NCI-H2171 treated with DMSO at 0.1 percent for 48 hours (cell line): Measurements from ENCODE around the gene SMAD3.

Experiments
- DNase-seq: peaks from one replicate; lab custom pipeline; 2025; lab: John Stamatoyannopoulos, UW

SMAD3 gene

DNA sequence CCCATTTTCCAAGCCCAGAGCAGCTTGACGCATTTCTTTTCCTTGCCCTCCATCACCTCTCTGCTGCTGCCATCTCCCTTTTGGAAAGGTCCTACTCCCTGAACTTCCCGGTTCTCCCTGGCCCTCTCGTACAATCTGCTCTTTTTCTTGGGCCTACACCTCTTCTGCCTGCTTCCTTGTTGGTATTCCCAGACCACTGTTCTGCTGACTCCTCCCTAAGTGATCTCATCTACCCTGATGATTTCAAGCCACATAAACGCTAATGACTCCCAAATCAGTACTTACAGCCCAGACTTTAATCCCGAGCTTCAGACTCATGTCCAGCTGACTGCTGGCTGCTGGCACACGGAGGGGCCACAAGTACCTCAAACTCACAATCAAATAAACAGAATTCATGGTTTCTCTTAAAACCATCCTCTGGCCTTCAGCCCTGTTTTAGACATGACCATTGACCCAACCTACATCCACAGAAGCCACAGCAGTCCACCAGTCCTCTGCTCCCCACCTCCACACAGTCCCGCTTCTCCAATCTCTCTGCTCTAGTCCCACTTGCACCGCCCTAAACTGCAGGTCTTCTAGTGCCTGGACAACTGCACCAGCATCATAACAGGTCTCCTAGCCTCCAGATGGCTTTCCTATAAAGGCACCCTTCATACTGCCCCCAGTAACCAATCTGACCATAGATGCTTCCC is 131.4 kb downstream of the SMAD3 start:
- DNase-seq = no peak

DNA sequence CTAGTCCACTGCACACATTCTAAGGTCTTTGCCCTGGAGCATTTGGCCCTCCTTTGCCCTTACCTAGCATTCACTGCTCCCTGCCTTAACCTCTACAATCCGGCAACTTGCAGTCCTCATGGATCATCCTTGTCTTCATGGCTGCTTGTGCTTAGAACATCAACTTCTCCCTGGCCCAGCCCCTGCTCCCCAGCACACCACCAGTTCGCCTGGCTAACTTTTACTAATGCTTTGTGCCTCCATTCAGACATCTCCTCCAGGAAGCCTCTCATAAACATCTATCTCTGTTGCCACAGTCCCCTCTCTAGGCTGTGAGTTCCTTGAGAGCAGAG is 131.9 kb downstream of the SMAD3 start:
- no peak for DNase-seq

DNA sequence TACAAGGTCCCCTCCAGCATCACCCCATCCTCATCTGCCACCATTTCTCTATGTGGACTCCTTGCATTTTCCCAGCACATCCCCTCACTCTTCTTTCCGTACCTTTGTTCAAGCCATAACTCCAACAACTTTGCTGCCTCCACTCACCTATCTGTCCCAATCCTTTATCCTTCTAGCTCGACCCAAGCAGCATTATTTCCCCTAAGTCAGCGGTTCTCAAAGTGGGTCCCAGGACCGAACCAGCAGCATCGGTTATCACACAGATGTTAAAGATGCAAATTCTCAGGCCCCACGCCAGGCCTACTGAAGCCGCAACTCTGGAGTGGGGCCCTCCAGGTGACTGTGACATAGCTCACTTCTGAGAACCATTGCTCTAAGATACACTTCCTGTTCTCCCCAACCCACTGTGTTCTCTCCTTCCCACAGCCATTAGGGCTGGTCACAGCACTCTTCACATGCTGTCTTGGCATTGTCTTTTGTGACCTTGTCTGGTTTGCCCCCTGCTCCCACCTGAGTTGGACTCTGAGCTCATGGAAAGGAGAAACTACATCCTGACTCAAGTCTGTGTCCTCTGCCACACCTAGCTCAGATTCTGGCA is 132.9 kb downstream of the SMAD3 start:
- DNase-seq = no peak

DNA sequence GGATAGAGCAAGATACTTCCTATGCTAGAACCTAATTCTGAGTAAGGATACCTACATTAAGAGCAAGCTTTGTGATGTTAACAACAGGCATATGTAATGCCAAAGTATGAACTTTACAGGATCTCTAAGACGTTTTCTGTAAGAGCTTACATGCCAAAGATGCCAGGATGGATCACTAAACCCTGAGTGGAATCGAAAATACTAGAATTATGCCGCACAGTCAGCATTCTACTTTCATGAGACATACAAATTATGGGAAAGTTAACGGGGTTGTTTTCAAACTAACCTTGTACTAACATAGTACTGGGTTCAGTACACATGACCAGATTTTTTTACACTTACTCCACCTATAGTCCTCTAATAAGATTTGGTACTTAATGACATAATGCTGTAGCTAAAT is 134.0 kb downstream of the SMAD3 start:
- DNase-seq = no peak

DNA sequence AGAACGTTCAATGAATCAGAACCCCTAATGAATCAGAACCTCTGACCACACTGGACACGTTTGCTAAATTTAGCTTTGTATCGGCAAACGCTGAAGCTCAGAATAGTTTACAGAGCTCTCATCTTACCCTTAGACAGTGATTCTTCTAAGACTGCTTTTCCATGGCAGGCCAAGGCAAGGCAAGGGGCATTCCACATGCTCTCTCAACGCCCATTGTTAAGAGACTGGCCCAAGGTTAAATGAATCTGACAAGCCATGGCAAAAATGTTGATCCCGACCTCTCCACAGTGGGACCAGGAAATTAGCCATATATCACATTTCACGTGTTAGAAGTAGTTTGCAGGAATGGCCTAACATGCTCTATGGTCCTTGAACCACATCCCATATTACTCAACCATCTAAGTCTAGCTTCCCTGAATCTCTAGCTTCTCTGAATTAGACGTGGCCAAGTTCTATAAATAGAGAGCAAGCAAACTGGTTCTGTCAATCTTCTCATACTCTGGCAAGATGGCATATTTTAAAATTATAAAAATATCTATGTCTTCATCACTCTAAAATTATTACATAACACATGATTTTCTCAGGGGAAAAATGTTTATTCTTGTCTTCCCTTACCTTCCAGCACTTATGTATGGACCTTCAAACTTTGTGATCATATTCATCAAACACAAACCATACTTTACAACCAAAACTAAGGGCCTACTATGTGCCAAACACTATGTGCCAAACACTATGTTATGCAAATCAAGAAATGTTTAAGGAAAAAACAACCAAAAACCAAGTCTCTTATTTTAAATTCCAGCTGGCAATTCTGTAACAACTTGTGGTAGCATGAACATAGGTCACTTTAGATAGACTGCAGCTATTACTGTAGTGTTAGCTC is 134.7 kb downstream of the SMAD3 start:
- no peak for DNase-seq

DNA sequence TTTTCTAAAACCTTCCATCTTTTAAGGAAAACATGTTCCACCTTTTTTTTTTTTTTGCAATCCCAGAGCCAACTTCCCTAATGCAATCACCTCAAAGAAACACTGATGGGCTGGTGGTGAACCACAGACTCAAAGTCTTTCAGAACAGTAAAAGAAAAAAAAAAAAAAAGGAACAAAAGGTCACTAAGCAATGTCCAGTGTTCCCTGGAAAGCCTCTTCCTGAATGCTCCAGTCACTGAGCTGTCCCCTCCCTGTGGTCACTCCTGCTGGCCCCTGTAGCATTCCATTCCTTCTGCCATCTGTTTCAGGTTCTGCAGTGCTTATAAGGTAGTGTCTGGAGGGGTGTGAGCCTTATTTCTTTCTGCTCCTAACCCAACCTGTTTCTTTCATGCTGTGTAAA is 135.7 kb downstream of the SMAD3 start:
- no peak for DNase-seq

DNA sequence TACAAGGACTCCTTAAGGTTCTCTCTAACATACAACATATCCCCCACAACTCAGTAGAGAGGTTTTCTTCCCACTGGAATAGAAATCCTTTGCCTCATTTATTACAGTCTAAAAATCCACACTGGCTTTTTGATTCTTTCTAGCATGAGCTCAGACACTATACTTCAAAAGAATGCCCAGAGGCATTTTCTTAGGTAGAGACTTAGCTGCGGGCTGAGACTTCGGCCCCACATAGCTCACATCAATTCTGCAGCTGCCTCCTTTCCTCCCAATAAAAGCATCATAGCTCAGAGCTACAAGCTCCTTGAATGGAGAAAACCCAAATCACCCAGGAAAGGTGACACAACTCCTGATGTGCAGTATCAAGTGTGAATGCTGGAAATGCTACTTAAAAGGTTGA is 136.7 kb downstream of the SMAD3 start:
- DNase-seq = no peak

DNA sequence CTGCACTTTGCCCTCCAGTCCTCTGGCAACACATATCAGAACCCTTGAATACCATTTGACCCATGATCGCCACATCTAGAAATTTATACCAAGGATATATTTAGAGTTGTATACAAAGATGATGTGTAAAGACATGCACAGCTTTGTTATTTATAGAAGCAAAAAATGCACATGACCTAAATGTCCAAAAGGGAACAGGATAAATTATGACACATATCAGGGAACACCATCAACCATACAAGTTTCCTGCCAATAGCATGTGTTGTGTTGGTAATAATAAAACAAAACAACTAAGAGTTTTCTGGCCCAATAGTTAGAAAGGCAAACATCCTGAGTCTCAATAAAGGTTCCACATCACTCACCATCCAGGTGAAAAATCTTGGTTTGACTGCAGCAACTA is 137.6 kb downstream of the SMAD3 start:
- DNase-seq = no peak

DNA sequence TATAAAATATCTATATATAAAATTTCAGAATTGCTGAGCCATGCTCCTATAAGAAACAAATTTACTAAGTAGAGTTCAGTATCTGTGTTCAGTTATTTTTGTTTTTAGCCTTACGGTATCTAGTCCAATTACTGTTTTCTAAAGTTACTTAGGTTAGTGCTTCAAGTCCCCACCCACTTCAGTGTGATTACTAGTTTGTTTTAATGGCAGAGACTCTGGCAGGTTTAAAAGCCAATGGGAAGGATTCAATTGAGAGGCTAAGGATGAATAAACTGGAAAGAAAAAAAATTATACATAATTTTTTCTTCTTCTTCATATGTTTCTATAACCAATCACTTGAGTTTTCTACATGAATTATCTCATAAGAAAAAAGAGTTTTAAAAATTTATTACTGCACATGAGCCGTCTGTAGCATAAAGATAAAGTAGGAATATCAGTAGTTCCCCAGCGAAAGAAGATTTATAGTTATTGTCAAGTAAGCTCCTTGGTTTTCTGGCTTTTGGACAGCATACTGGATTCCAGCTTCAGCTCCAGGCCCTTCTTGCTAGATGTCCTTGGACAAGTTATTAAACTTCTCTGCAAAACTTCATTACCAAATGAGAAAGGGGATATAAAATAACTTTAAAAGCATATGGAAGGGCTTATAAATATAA is 142.3 kb downstream of the SMAD3 start:
- no peak for DNase-seq

DNA sequence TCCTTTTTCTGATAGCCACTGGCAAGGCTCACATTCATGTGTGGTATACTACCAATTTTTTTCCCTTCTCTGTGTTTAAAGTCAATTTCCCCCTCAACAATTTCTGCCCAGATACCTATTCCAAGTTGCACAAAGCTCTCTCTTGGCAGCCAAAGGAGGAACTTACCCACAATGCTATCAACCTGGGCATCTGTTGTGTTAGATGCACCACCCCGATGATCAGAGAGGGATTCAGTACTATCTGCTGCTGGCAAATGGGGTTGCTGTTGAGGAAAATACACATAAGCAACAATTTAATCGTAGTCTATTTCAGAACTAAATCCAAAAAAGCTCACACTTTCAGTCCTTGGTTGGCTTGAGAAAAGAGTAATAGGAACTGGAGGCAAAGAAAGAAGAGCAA is 143.0 kb downstream of the SMAD3 start:
- no peak for DNase-seq

DNA sequence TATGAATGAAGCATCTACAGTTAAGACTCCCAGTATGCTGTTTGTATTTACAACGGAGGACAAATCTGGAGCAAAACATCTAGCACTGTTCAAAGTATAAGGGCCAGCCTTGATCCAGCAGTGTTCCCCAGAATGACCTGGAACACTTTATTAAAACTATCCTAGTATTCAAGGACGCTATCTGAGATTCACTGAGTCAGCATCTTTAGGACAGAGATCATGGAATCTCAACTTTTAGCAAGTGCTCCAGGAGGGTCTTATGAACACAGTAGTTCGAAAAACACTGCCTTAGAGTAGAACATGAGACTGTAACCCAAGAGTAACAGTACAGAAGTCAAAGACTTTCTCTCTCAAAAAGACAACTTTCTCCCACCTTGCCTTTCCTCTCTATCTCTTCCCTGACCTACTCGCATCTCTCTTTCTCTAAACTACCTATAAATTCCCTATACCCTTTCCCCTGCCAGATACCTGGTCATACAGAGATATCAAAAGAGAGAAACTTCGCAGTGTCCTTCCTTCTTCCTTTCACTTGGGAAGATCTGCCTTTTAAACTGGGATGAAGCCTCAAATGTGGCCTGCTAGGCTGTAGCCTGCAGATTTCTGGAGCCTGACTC is 145.3 kb downstream of the SMAD3 start:
- no peak for DNase-seq

DNA sequence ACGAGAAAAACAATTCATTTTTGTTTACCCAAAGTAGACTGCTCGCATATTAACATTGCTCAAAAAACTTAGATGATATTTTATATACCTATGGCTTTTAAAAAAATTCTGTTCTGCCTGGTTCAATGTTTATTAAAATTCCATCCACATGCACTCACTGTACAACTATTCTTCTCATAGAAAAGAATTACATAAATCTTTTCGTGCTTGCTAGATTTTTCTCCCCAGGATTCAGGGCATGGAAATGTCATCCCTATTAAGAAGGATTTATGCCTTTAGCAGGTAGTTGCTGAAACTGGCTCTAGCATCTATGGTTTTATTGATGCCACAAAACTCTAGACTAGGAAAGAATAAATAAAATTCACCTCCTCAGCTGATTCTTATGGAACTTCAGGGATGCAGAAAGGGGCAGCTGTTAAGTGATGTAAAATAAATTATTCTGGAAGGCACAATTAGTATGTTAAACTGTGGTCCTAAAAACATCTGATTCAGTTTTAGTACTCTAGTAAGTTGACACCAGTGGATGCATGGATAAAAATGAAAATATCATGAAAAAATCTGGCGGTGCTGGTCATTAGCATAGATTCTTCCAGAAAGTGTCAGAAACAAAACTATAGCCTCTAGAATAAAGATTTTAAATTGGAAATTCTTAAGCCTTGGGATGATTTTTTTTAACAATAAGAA is 147.4 kb downstream of the SMAD3 start:
- no peak for DNase-seq

DNA sequence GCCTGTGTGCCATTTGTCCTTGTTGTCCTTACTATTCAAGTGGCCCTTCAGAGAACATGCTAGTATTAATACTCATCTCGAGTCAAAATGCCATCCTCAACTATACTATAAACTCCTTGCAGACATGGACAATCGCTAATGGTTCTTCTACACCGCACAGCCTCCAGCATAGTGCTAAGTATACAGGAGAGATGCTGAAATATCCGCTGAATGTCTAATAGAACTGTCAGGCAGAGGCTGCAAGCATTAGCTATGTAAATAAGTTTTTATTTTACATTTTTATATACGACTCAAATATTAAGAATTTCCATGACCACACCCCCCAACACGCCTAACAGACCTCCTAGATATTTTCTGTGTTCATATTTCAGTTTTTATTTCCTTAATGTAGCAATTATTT is 149.7 kb downstream of the SMAD3 start:
- no peak for DNase-seq

DNA sequence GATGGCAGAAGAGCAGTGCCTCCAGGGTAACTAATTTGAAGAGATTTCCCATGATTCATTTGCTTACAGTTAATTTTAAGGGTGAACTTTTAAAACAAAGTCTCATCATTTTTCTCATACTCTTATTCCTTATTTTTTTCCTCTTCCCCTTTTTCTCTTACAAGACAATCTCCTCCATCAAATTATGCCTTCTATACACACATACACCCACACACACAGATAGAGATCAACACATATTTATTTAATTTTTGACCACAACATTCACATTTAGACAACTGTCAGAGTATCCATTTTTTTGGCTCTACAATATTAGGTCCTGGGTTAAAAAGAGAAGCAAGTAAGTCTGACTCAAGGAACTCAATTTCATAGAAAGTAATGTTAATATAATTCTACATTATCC is 151.5 kb downstream of the SMAD3 start:
- no peak for DNase-seq

DNA sequence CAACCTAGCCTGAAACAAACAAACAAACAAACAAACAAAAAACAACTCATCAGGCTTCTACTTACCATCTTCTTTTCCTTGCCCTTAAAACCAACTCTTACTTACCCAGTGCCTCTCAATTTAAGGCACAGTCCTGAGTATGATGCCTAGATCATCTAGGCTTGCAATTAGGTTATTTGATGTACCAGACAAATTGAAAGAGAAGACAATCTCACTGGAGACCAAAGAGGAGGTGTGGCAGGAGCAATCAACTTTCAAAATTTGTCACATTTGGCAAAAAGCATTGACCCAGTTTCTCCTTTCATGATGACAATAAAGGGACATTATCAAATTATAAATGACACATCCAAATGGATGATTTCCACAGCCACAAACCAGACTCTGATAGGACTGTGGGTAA is 153.0 kb downstream of the SMAD3 start:
- no peak for DNase-seq

DNA sequence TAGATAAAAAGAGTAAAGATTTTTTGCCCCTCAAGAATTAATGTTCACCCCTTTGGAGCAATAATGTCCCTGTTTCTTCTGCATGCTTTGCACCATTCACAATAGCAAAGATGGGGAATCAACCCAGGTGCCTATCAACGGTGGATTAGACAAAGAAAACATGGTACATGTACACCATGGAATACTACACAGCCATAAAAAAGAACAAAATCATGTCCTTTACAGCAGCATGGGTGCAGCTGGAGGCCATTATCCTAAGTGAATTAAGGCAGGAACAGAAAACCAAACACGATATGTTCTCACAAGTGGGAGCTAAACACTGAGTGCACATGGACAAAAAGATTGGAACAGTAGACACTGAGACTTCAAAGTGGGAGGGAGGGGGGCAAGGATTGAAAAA is 153.9 kb downstream of the SMAD3 start:
- DNase-seq = no peak

DNA sequence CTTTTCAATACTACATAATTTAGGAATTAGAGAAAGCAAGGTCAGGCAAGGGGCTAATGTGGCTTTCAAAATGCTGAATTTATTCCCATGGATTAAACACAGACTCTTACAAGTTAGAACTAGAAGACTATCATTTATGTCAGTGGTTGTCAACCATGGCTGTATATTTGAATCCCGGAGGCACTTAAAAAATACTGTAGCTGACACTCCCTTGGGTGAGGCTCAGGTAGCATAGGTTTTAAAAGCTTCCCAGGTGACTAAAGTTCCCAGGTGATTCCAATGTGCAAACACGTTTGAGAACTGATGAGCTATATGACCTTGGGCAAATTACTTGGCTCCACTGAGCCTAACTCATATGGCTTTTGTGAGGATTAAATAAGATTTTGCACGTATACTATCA is 159.5 kb downstream of the SMAD3 start:
- no peak for DNase-seq

DNA sequence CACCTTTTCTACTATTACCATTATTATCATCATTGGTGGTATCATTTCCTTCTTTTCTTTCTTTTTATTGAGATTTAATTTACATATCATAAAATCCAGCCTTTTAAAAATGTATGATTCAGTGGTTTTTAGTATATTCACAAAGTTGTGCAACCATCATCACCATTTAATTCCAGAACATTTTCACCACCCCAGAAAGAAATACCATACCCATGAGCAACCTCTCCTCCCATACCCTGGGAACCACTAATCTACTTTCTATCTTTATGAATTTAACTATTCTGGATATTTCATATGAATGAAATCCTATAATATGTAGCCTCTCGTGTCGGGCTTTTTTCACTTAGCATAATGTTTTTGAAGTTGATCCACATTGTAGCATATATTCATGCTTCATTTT is 159.9 kb downstream of the SMAD3 start:
- DNase-seq = no peak

DNA sequence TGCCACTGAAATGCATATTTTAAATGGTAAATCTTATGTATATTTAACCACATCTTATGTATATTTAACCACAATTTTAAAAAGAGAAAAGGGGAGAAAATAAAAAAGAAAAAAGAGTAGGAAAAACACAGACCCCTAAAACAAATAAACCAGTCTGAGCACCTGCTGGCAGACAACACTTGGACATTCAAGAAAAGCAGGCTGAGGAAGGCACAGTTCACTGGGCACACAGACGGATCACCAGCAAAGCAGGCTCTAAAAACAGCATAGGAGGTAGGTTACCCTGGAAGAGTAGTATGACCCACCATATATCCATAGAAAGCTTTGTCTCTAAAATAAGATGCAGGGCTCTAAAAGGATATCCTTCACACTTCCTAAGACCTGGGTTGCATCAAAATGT is 162.0 kb downstream of the SMAD3 start:
- no peak for DNase-seq

DNA sequence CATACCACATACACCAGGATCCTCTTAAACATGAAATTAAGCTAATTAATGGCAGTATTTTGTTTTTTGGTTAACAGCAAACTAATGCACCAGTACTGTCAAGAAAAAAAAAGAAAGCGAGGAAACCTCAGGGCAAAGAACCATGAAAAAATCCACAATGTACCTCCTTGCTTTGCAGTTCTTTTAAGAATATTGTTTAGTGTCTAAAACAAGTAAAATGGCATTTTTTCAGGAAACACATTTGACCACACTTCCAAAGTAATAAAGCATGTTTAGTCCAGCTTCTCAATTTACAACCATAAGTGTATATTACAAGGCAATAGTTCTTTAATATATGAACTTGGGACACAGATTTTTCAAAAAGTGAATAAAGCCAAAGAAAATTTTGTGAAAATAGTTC is 162.4 kb downstream of the SMAD3 start:
- DNase-seq = no peak

DNA sequence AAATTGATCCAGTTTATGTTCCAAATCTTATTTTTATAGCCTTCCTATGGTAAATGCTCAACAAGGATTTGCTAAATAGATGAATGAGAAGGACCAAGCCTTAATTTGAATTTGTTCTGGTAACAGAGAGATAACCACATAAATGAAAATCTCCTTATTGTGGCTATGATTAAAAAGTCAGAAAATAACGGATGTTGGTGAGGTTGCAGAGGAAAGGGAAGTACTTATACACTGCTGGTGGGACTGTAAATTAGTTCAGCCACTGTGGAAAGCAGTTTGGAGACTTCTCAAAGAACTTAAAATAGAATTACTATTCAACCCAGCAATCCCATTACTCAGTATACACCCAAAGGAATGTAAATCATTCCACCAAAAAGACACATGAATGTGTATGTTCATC is 162.9 kb downstream of the SMAD3 start:
- no peak for DNase-seq

DNA sequence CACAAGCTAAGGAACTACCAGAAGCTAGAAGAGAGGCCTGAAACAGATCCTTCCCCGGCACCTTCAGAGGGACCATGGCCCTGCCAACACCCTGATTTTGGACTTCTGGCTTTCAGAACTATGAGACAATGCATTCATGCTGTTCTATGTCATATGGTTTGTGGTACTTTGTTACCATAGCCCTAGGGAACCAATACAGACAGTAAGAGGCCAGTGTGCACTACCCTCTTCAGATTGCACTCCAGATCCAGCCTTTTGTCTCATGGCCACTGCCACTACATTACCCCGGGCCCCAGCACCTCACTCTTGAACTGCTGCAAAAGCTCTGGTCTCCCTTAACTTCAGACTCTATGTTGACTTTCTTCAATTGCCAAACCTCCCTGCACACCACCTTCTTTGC is 165.1 kb downstream of the SMAD3 start:
- no peak for DNase-seq
